HepG2 (cell line): ENCODE results near the gene SRBD1. TPM values are rescaled to one million over a fixed set of nuclear protein-coding genes. Genes with fewer than 3 reads are reported as not detected.

Experiments used
- CBX1 ChIP-seq: IDR thresholded peaks from one replicate; pipeline ENCODE4 v1.6.1; 2016; ENCODE audit warnings: antibody characterized with exemption, low read depth
- CEBPZ ChIP-seq: IDR thresholded peaks from 2 replicates; pipeline ENCODE4 v1.6.1; 2012; ENCODE audit warnings: low read length, improper control_type of control experiment
- ETV5 ChIP-seq: IDR thresholded peaks from 2 replicates; pipeline ENCODE4 v1.6.1; 2018; ENCODE audit warnings: missing biosample characterization, missing genetic modification reagents, inconsistent platforms, borderline replicate concordance
- GMEB1 ChIP-seq: sonication (generic); formaldehyde crosslinking; IDR thresholded peaks from 2 replicates; pipeline ENCODE4 v1.5.1; 2020; ENCODE audit warnings: missing genetic modification reagents, mild to moderate bottlenecking, borderline replicate concordance
- HES4 ChIP-seq: sonication (generic); formaldehyde crosslinking; IDR thresholded peaks from 2 replicates; pipeline ENCODE4 v1.9.0; 2021; ENCODE audit warnings: mild to moderate bottlenecking, missing genetic modification reagents, borderline replicate concordance
- HIVEP1 ChIP-seq: sonication (generic); formaldehyde crosslinking; IDR thresholded peaks from 2 replicates; pipeline ENCODE4 v1.4.0; 2020; ENCODE audit warnings: mild to moderate bottlenecking, missing genetic modification reagents
- HOMEZ ChIP-seq: IDR thresholded peaks from 2 replicates; pipeline ENCODE4 v1.6.1; 2016; ENCODE audit warnings: low read depth
- IKZF5 ChIP-seq: IDR thresholded peaks from 2 replicates; pipeline ENCODE4 v1.6.1; 2018; ENCODE audit warnings: missing genetic modification reagents, mild to moderate bottlenecking, missing compliant biosample characterization
- NCOR1 ChIP-seq: fragments of 200-600 bp; sonication (generic); IDR thresholded peaks from 2 replicates; pipeline ENCODE4 v1.7.0; 2017; ENCODE audit warnings: antibody characterized with exemption, low read length, borderline replicate concordance
- SIX4 ChIP-seq: sonication (generic); formaldehyde crosslinking; IDR thresholded peaks from 2 replicates; pipeline ENCODE4 v1.4.0; 2020; ENCODE audit warnings: missing genetic modification reagents
- TAF1 ChIP-seq: sonication (generic); formaldehyde crosslinking; IDR thresholded peaks from 2 replicates; pipeline ENCODE4 v1.4.0; 2020; ENCODE audit warnings: missing genetic modification reagents
- TGIF2 ChIP-seq: IDR thresholded peaks from 2 replicates; pipeline ENCODE4 v1.6.1; 2016; ENCODE audit warnings: control low read depth, missing compliant biosample characterization
- THAP11 ChIP-seq: IDR thresholded peaks from 2 replicates; pipeline ENCODE4 v1.6.1; 2016; ENCODE audit warnings: missing biosample characterization, missing genetic modification reagents
- TP53 ChIP-seq: sonication (generic); formaldehyde crosslinking; conservative IDR thresholded peaks from 2 replicates; pipeline ENCODE4 v1.4.0; 2020; ENCODE audit warnings: missing genetic modification reagents
- ZBTB7B ChIP-seq: sonication (generic); formaldehyde crosslinking; IDR thresholded peaks from 2 replicates; pipeline ENCODE4 v1.4.0; 2020; ENCODE audit warnings: missing genetic modification reagents
- ZC3H4 ChIP-seq: sonication (generic); formaldehyde crosslinking; IDR thresholded peaks from 2 replicates; pipeline ENCODE4 v1.4.0; 2020; ENCODE audit warnings: missing genetic modification reagents, borderline replicate concordance
- ZKSCAN1 ChIP-seq: fragments of 150-350 bp; IDR thresholded peaks from 2 replicates; pipeline ENCODE4 v1.6.1; 2014; ENCODE audit warnings: low read length
- ZNF432 ChIP-seq: sonication (generic); formaldehyde crosslinking; IDR thresholded peaks from 2 replicates; pipeline ENCODE4 v1.5.0; 2020; ENCODE audit warnings: missing genetic modification reagents, mild to moderate bottlenecking, borderline replicate concordance
- ZNF577 ChIP-seq: sonication (generic); formaldehyde crosslinking; IDR thresholded peaks from 2 replicates; pipeline ENCODE4 v1.4.0; 2020; ENCODE audit warnings: mild to moderate bottlenecking, low read depth, missing genetic modification reagents, borderline replicate concordance
- ZZZ3 ChIP-seq: sonication (generic); formaldehyde crosslinking; IDR thresholded peaks from 2 replicates; pipeline ENCODE4 v1.4.0; 2020; ENCODE audit warnings: missing genetic modification reagents, mild to moderate bottlenecking, borderline replicate concordance
- polyA plus RNA-seq, 8 experiments: library from polyadenylated mRNA; depleted of rRNA in 3 of 8; stranded (reverse) in 7 of 8; unstranded in 1 of 8; fragments of >200 nt; fragmentation: Illumina TruSeq in 4 of 8; extraction: Trizol in 4 of 8; gene quantifications; 2 replicates each; pipeline versions ENCODE4 v1.2.1 to v1.2.3, GENCODE V29; 2011 to 2016; ENCODE audit warnings: low read depth in 4 of 8, missing spikeins in 1 of 8, mixed read lengths in 1 of 8; ENCODE audit not compliant: insufficient read depth in 1 of 8
- total RNA-seq, 5 experiments: library from RNA; depleted of rRNA; stranded (reverse); fragments of >200 nt; fragmentation: Illumina TruSeq; extraction: Trizol; gene quantifications; 2 replicates each; pipeline ENCODE4 v1.2.3, GENCODE V29; 2016; ENCODE audit warnings: low read depth in 1 of 5

The SRBD1 gene
- total and polyA plus RNA-seq, 2 of the 13 experiments (the other 11 are each of a cell fraction or from before 2014, with no cell fraction given) = 3.2 to 23.9 TPM

GRCh38 chr2:45643543-45644542 is 32.8 kb upstream of the SRBD1 start (continued):
- TF ChIP-seq CBX1 (no peak), ZC3H4 (CRISPR knock-in tag) (no peak), ETV5 (CRISPR knock-in tag) (no peak; the same call in 1 of the 2 replicates), SIX4 (no peak), IKZF5 (CRISPR knock-in tag) (0 out of 2 replicates have a peak, but pooled peaks have one; percentile 39), NCOR1 (no peak), TP53 (no peak), HES4 (CRISPR knock-in tag) (no peak), ZBTB7B (CRISPR knock-in tag) (peak; percentile 59; the same call in 1 of the 2 replicates), THAP11 (CRISPR knock-in tag) (0 out of 2 replicates have a peak, but pooled peaks have one; percentile 26), ZNF577 (CRISPR knock-in tag) (no peak), TAF1 (CRISPR knock-in tag) (no peak), CEBPZ (no peak), GMEB1 (CRISPR knock-in tag) (no peak), TGIF2 (no peak), ZNF432 (CRISPR knock-in tag) (no peak), HOMEZ (no peak), HIVEP1 (CRISPR knock-in tag) (no peak), ZZZ3 (no peak), ZKSCAN1 (no peak)
